Liver (tissue), 3 donors: ENCODE measurements around the gene IGFL3.

Experiments used
- ATF3 ChIP-seq: IDR thresholded peaks from 2 replicates; pipeline ENCODE4 v1.6.1; 2016; ENCODE audit warnings: antibody characterized with exemption
- CTCF ChIP-seq: fragments of 150-350 bp; IDR thresholded peaks from 2 replicates; pipeline ENCODE4 v1.5.1; 2017; ENCODE audit warnings: improper control_type of control experiment, low read depth, low read length; ENCODE audit not compliant: missing input control
- REST ChIP-seq: IDR thresholded peaks from 2 replicates; pipeline ENCODE4 v1.6.1; 2016; ENCODE audit warnings: antibody characterized with exemption, mild to moderate bottlenecking
- ZBTB33 ChIP-seq: IDR thresholded peaks from 2 replicates; pipeline ENCODE4 v1.6.1; 2016; ENCODE audit warnings: antibody characterized with exemption
- donor health status: healthy.
- donor health status: healthy.

- no peak for TF ChIP-seq CTCF
- no peak for TF ChIP-seq REST
- TF ChIP-seq ATF3: no peak
- no peak for TF ChIP-seq ZBTB33
Observed at GRCh38 chr19:46155237-46155636, 30.7 kb upstream of the IGFL3 start.
